ENCODE data around the gene CCDC78.
"Not testable (repeated sequence)": the region's sequence is repeated elsewhere in the genome, so short reads cannot be mapped to it uniquely, and the experiment has no call there.

Gene CCDC78

GRCh38 chr16:693364-693763 is 32.9 kb downstream of the CCDC78 start:
- Mint-ChIP-seq H3K4me3 (peak overlapping the region; percentile 31), H3K27me3 (no peaks in the 10 kb centered on the region), H3K4me1 (ENCODE audit: low read depth) (peaks cover 34% of the 10 kb centered on the region), H3K36me3 (ENCODE audit: low read depth) (peaks cover 15% of the 10 kb centered on the region), H3K27ac (no peak overlapping the region), H3K9me3 (no peaks in the 10 kb centered on the region)
- no peak for DNase-seq

GRCh38 chr16:692356-693108 is 33.7 kb downstream of the CCDC78 start:
- H3K9me3 Mint-ChIP-seq, result no peaks in the 10 kb centered on the region
- no peaks in the 10 kb centered on the region for H3K27me3 Mint-ChIP-seq
- H3K4me1 Mint-ChIP-seq (ENCODE audit: low read depth), result peaks cover 37% of the 10 kb centered on the region
- no peak overlapping the region for H3K27ac Mint-ChIP-seq
- peaks cover 18% of the 10 kb centered on the region for H3K36me3 Mint-ChIP-seq (ENCODE audit: low read depth)
- DNase-seq, result no peak
- H3K4me3 Mint-ChIP-seq, result no peak overlapping the region

- H3K9me3 Mint-ChIP-seq, H3K4me3 Mint-ChIP-seq, H3K27me3 Mint-ChIP-seq, DNase-seq: not testable (repeated sequence)
- Mint-ChIP-seq H3K4me1 (ENCODE audit: low read depth) (peaks cover 34% of the 10 kb centered on the region), H3K27ac (peak overlapping the region; percentile 22), H3K36me3 (ENCODE audit: low read depth) (peaks cover 29% of the 10 kb centered on the region)
Observed at GRCh38 chr16:691242-691641, 35.0 kb downstream of the CCDC78 start.

GRCh38 chr16:689175-689897 is 36.9 kb downstream of the CCDC78 start:
- no peaks in the 10 kb centered on the region for H3K9me3 Mint-ChIP-seq
- peaks cover 45% of the 10 kb centered on the region for H3K36me3 Mint-ChIP-seq (ENCODE audit: low read depth)
- H3K27ac Mint-ChIP-seq, result peak overlapping the region; percentile 90
- peaks cover 40% of the 10 kb centered on the region for H3K4me1 Mint-ChIP-seq (ENCODE audit: low read depth)
- H3K4me3 Mint-ChIP-seq, result peak overlapping the region; percentile 92
- no peak for DNase-seq
- H3K27me3 Mint-ChIP-seq, result no peaks in the 10 kb centered on the region

- Mint-ChIP-seq H3K27ac (no peak overlapping the region), H3K4me1 (ENCODE audit: low read depth) (peaks cover 50% of the 10 kb centered on the region), H3K36me3 (ENCODE audit: low read depth) (peaks cover 57% of the 10 kb centered on the region), H3K27me3 (no peaks in the 10 kb centered on the region), H3K4me3 (no peak overlapping the region), H3K9me3 (no peaks in the 10 kb centered on the region)
- no peak for DNase-seq
Observed at GRCh38 chr16:687499-687898, 38.7 kb downstream of the CCDC78 start.

GRCh38 chr16:686459-687260 is 39.6 kb downstream of the CCDC78 start:
- no peaks in the 10 kb centered on the region for H3K27me3 Mint-ChIP-seq
- no peak for DNase-seq
- H3K9me3 Mint-ChIP-seq, result no peaks in the 10 kb centered on the region
- peaks cover 58% of the 10 kb centered on the region for H3K4me1 Mint-ChIP-seq (ENCODE audit: low read depth)
- H3K27ac Mint-ChIP-seq, result no peak overlapping the region
- H3K36me3 Mint-ChIP-seq (ENCODE audit: low read depth), result peaks cover 66% of the 10 kb centered on the region
- no peak overlapping the region for H3K4me3 Mint-ChIP-seq

- no peaks in the 10 kb centered on the region for H3K27me3 Mint-ChIP-seq
- DNase-seq, result no peak
- H3K4me3 Mint-ChIP-seq, result peak overlapping the region; percentile 43
- peaks cover 61% of the 10 kb centered on the region for H3K4me1 Mint-ChIP-seq (ENCODE audit: low read depth)
- H3K27ac Mint-ChIP-seq, result peak overlapping the region; percentile 8
- H3K36me3 Mint-ChIP-seq (ENCODE audit: low read depth), result peaks cover 73% of the 10 kb centered on the region
- no peaks in the 10 kb centered on the region for H3K9me3 Mint-ChIP-seq
Observed at GRCh38 chr16:685967-686366, 40.3 kb downstream of the CCDC78 start.

- H3K9me3 Mint-ChIP-seq, result no peaks in the 10 kb centered on the region
- H3K27me3 Mint-ChIP-seq, result no peaks in the 10 kb centered on the region
- H3K27ac Mint-ChIP-seq, result no peak overlapping the region
- no peak for DNase-seq
- H3K4me1 Mint-ChIP-seq (ENCODE audit: low read depth), result peaks cover 58% of the 10 kb centered on the region
- H3K36me3 Mint-ChIP-seq (ENCODE audit: low read depth), result peaks cover 73% of the 10 kb centered on the region
- peak overlapping the region; percentile 20 for H3K4me3 Mint-ChIP-seq
Observed at GRCh38 chr16:684961-685696, 41.1 kb downstream of the CCDC78 start.

- peak within 1 kb of the TSS; percentile 84 for H3K4me3 Mint-ChIP-seq
- DNase-seq, result peak; percentile 99
- H3K27ac Mint-ChIP-seq, result peak within 1 kb of the TSS; percentile 88
- H3K27me3 Mint-ChIP-seq, result no peaks in the 10 kb centered on the region
- H3K4me1 Mint-ChIP-seq (ENCODE audit: low read depth), result peaks cover 58% of the 10 kb centered on the region
- peaks cover 65% of the 10 kb centered on the region for H3K36me3 Mint-ChIP-seq (ENCODE audit: low read depth)
- no peaks in the 10 kb centered on the region for H3K9me3 Mint-ChIP-seq
Observed at GRCh38 chr16:684071-684794, 42.0 kb downstream of the CCDC78 start, which contains the start of gene JMJD8. Gene JMJD8 (minus strand): TSS chr16:684334. CDS start chr16:684319, 15 bp downstream.

- Mint-ChIP-seq H3K36me3 (ENCODE audit: low read depth) (peaks cover 61% of the 10 kb centered on the region), H3K4me3 (peak overlapping the region; percentile 84), H3K4me1 (ENCODE audit: low read depth) (peaks cover 55% of the 10 kb centered on the region), H3K27me3 (no peaks in the 10 kb centered on the region), H3K27ac (peak overlapping the region; percentile 88), H3K9me3 (no peaks in the 10 kb centered on the region)
- DNase-seq, result peak; percentile 57
Observed at GRCh38 chr16:683396-684070, 42.7 kb downstream of the CCDC78 start.

- Mint-ChIP-seq H3K36me3 (ENCODE audit: low read depth) (peaks cover 58% of the 10 kb centered on the region), H3K4me1 (ENCODE audit: low read depth) (peaks cover 53% of the 10 kb centered on the region), H3K27ac (peak overlapping the region; percentile 88), H3K9me3 (no peaks in the 10 kb centered on the region), H3K27me3 (no peaks in the 10 kb centered on the region), H3K4me3 (peak overlapping the region; percentile 84)
- DNase-seq, result no peak
Observed at GRCh38 chr16:682493-683395, 43.5 kb downstream of the CCDC78 start.

GRCh38 chr16:681746-682427 is 44.4 kb downstream of the CCDC78 start:
- peak overlapping the region; percentile 84 for H3K4me3 Mint-ChIP-seq
- no peak for DNase-seq
- peaks cover 50% of the 10 kb centered on the region for H3K4me1 Mint-ChIP-seq (ENCODE audit: low read depth)
- H3K27ac Mint-ChIP-seq, result peak overlapping the region; percentile 88
- peaks cover 2% of the 10 kb centered on the region for H3K27me3 Mint-ChIP-seq
- H3K9me3 Mint-ChIP-seq, result no peaks in the 10 kb centered on the region
- H3K36me3 Mint-ChIP-seq (ENCODE audit: low read depth), result peaks cover 51% of the 10 kb centered on the region

Measured in activated T-cell treated with anti-CD3 and anti-CD28 coated beads, Interleukin-2, amount 50 U/mL, for 24 hours (primary cell).